Stomach smooth muscle (tissue), 2 donors: ENCODE data around the gene ULK1.
A peak's percentile ranks its signal among the peaks of the same experiment; 100 is the strongest.

Experiments
- H3K27ac ChIP-seq: one replicate; pipeline ENCODE4 v1.7.0; 2013; ENCODE audit warnings: mild to moderate bottlenecking, low read length, inconsistent platforms
- H3K27me3 ChIP-seq, 2 donors: one replicate each; pipeline ENCODE4 v1.7.0; 2013; ENCODE audit warnings: low read length in 2 of 2; ENCODE audit not compliant: insufficient read depth in 2 of 2, control insufficient read depth in 1 of 2
- H3K36me3 ChIP-seq, 2 donors: one replicate each; pipeline ENCODE4 v1.7.0; 2013; ENCODE audit warnings: low read length in 2 of 2; ENCODE audit not compliant: control insufficient read depth in 2 of 2, insufficient read depth in 2 of 2
- H3K4me1 ChIP-seq: one replicate; pipeline ENCODE4 v1.7.0; 2013; ENCODE audit warnings: low read length; ENCODE audit not compliant: control insufficient read depth, insufficient read depth
- H3K4me3 ChIP-seq, 2 donors: one replicate each; pipeline ENCODE4 v1.7.0; 2013; ENCODE audit warnings: low read length in 2 of 2
- H3K9ac ChIP-seq, 2 donors: one replicate each; pipeline ENCODE4 v1.7.0; 2013; ENCODE audit warnings: low read length in 2 of 2, mild to moderate bottlenecking in 1 of 2
- H3K9me3 ChIP-seq, 2 donors: one replicate each; pipeline ENCODE4 v1.7.0; 2013; ENCODE audit warnings: low read length in 2 of 2; ENCODE audit not compliant: control insufficient read depth in 2 of 2
- donor health status: healthy.
- donor health status: Pancreatic carcinoma.

ULK1 gene

DNA sequence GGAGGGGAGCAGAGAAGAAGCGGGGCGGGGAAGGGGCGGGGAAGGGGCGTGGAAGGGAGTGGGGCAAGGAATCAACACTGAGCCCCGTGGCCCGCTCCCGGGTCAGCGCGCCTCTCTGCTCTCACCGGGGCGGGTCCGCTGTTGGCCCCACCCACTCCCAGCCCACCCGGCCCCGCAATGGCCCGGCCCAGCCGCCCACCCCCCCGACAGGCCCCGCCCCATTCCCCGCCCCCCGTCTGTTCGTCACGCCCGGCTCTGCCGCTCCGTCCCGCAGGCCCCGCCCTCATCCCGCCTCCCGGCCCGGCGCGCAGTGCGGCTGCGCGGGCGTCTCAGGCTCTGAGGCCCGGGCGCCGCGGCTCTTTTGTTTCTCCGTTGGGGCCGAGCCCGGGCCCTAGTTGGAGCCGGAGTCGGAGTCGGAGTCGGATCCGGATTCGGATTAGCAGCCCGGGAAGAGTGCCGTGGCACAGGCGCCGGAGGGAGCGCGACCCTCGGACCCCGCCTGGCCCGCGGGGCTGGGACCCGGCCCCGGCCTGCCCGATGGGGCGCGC lies at the start of gene ULK1:
Gene ULK1 (plus strand): TSS at position 310 of the 548 bp plus-strand sequence. CDS start 380 bp downstream, outside the sequence.
- H3K4me1 ChIP-seq: peaks cover 19% of the 10 kb centered on the region
- no peaks in the 10 kb centered on the region for H3K9me3 ChIP-seq
- H3K27me3 ChIP-seq: no peaks in the 10 kb centered on the region
- peaks cover 0 to 2% of the 10 kb centered on the region in 2 donors for H3K36me3 ChIP-seq
- peak within 1 kb of the TSS; percentile 94 to 95 for H3K9ac ChIP-seq
- peak within 1 kb of the TSS; percentile 84 to 85 for H3K4me3 ChIP-seq
- peak within 1 kb of the TSS; percentile 98 for H3K27ac ChIP-seq

DNA sequence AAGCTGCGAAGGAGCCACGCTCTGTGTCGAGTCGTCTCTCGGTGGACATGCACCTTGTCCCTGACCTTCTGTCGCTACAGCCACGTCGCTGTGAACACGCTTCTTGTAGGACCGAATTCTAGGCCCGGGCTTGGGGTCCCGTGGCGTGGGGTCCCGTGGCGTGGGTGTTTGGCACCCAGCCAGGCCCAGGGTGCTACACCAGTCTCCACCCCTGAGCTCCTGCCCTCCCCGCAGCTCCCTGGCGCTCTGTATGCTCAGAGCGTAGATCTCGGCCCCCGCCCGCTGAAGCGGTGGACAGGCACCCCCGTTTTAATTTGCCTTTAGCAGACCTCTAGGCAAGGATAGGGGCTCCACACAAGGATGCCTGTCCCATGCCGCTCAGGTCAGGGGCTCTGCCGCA lies 49.8 kb upstream of the ULK1 start:
- Histone ChIP-seq H3K36me3 (no peaks in the 10 kb centered on the region), H3K9me3 (no peaks in the 10 kb centered on the region), H3K27me3 (no peaks in the 10 kb centered on the region), H3K4me1 (no peaks in the 10 kb centered on the region), H3K27ac (no peak overlapping the region), H3K4me3 (no peak overlapping the region), H3K9ac (no peak overlapping the region)

DNA sequence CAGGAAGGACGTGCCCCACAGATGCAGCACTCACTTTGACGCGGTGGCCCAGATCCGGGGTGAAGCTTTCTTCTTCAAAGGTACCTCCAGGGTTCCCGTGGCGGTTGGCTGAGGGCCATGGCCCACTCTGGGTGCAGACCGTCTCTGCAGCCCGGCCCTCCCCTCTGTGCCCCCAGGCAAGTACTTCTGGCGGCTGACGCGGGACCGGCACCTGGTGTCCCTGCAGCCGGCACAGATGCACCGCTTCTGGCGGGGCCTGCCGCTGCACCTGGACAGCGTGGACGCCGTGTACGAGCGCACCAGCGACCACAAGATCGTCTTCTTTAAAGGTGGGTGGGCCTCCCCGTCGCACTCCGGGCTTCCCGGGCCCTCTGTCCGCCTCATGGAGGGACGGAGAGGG lies 49.3 kb upstream of the ULK1 start:
- Histone ChIP-seq H3K27ac (no peak overlapping the region), H3K4me1 (no peaks in the 10 kb centered on the region), H3K9ac (no peak overlapping the region), H3K9me3 (no peaks in the 10 kb centered on the region), H3K4me3 (no peak overlapping the region), H3K27me3 (no peaks in the 10 kb centered on the region), H3K36me3 (no peaks in the 10 kb centered on the region)

DNA sequence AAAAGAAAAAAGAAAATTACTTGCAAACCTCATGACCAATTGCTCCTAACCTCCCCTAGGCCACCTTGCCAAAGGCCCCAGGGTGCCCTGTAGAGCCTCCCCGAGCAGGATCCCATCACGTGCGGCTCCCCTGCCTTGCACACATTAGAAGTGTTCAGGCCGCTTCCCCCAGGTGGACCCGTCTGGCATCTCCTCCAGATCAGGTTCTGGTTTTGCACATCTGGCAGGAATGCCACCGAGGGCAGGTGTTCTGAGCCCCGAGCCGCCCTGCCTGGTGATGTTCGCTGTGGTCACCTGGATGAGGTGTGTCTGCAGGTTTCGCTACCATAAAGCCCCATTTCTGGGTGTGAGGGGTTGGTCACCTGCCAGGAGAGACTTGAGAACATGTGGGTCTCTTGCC lies 47.0 kb upstream of the ULK1 start:
- Histone ChIP-seq H3K4me1 (peaks cover 9% of the 10 kb centered on the region), H3K4me3 (no peak overlapping the region), H3K36me3 (no peaks in the 10 kb centered on the region), H3K9ac (no peak overlapping the region), H3K27ac (no peak overlapping the region), H3K9me3 (no peaks in the 10 kb centered on the region), H3K27me3 (peaks cover 2 to 5% of the 10 kb centered on the region in 2 donors)

DNA sequence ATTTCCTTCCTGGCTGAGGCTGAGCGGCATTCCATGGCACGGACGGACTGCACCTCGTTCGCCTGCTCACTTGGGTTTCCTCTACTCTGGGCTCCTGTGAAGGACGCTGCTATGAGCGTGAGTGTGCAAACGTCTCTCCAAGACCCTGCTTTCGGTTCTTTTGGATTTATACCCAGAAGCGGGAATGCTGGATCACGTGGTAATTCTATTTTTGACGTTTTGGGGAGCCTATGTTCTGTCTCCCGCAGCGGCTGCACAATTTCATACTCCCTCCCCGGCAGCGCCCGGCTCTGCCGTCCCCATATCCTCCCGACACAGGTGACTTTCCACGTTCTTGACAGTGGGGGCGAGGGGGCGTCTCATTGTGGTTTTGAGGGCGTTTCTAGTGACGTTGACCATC lies 45.7 kb upstream of the ULK1 start:
- Histone ChIP-seq H3K36me3 (no peaks in the 10 kb centered on the region), H3K4me1 (peaks cover 9% of the 10 kb centered on the region), H3K27ac (no peak overlapping the region), H3K9me3 (no peaks in the 10 kb centered on the region), H3K4me3 (no peak overlapping the region), H3K27me3 (peaks cover 4 to 5% of the 10 kb centered on the region in 2 donors), H3K9ac (no peak overlapping the region)

DNA sequence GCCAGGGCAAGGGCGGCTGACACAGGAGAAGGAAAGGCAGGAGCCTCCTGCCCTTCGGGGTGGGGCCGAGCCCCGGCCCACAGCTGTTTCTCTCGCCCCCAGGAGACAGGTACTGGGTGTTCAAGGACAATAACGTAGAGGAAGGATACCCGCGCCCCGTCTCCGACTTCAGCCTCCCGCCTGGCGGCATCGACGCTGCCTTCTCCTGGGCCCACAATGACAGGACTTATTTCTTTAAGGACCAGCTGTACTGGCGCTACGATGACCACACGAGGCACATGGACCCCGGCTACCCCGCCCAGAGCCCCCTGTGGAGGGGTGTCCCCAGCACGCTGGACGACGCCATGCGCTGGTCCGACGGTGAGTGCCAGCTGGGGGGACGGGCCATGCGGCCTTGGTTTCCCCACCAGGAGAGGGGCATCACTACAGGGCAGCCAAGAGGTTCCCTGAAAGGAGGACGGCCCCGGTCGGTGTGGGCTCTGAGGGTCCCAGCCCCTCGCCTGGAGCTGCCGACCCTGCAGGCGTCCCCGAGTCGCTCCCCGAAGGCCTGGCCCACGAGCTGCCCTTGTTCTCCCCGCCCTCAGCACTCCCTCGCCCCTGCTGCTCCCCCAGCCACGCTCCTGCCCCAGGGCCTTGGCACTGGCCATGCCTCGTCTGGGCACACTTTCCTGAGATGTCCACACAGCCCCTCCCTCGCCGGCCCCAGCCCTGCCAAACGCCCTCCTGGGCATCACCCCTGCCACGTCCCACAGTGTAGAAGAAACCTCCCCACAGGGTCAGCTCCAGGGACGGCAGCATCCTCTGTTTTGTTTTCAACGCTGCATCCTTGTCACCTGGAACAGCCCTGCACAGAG lies 44.5 kb upstream of the ULK1 start:
- H3K4me1 ChIP-seq: peaks cover 9% of the 10 kb centered on the region
- no peak overlapping the region for H3K27ac ChIP-seq
- H3K27me3 ChIP-seq: peaks cover 8 to 13% of the 10 kb centered on the region in 2 donors
- H3K4me3 ChIP-seq: no peak overlapping the region
- H3K36me3 ChIP-seq: no peaks in the 10 kb centered on the region
- no peaks in the 10 kb centered on the region for H3K9me3 ChIP-seq
- no peak overlapping the region for H3K9ac ChIP-seq

DNA sequence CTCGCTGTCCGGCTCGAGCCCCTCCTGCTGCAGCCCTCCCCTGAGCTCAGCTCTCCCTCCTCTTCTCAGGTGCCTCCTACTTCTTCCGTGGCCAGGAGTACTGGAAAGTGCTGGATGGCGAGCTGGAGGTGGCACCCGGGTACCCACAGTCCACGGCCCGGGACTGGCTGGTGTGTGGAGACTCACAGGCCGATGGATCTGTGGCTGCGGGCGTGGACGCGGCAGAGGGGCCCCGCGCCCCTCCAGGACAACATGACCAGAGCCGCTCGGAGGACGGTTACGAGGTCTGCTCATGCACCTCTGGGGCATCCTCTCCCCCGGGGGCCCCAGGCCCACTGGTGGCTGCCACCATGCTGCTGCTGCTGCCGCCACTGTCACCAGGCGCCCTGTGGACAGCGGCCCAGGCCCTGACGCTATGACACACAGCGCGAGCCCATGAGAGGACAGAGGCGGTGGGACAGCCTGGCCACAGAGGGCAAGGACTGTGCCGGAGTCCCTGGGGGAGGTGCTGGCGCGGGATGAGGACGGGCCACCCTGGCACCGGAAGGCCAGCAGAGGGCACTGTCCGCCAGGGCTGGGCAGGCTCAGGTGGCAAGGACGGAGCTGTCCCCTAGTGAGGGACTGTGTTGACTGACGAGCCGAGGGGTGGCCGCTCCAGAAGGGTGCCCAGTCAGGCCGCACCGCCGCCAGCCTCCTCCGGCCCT lies 43.4 kb upstream of the ULK1 start:
- Histone ChIP-seq H3K27me3 (peaks cover 14 to 18% of the 10 kb centered on the region in 2 donors), H3K4me1 (peaks cover 9% of the 10 kb centered on the region), H3K4me3 (peak overlapping the region in 1 of 2 donors; percentile 47), H3K27ac (no peak overlapping the region), H3K9ac (no peak overlapping the region), H3K9me3 (no peaks in the 10 kb centered on the region), H3K36me3 (no peaks in the 10 kb centered on the region)

DNA sequence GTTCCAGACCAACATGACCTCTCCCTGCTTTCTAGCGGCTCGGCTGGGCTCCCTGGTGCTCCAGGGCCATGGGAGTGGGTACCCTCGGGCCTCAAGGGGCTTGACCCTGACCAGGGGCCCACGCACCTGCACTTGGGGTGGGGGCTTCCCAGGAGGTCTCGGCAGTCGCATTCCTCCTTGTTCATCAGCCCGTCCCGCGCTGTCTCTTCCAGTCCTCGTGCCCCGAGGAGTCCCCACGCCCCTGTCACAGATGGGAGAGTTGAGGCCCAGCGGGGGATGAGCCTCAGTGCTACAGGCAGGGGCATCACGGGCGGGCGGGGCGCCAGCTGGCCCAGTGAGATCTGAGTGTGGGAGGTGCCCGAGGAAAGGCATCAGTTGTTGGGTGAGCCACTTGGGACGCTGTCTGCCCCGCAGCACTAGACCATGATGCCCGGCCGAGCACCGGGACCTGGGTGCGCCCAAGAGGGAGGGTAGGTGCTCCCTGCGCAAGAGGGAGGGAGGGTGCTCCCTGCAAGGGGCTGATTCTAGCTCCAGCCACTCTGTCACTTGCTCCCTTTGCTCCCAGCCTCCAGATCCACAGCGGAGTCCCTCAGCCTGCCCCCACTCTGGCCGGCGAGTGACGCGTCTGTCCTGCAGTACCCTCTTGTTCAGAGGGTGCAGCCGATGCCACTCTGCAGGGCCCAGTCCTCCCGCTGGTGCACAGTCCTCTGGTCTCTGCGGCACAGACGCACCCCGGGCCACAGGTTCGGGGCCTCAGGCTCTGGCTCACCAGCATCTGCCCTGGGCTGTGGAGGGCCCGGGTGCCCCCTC lies 42.5 kb upstream of the ULK1 start:
- H3K4me3 ChIP-seq: peak overlapping the region in 1 of 2 donors; percentile 47

DNA sequence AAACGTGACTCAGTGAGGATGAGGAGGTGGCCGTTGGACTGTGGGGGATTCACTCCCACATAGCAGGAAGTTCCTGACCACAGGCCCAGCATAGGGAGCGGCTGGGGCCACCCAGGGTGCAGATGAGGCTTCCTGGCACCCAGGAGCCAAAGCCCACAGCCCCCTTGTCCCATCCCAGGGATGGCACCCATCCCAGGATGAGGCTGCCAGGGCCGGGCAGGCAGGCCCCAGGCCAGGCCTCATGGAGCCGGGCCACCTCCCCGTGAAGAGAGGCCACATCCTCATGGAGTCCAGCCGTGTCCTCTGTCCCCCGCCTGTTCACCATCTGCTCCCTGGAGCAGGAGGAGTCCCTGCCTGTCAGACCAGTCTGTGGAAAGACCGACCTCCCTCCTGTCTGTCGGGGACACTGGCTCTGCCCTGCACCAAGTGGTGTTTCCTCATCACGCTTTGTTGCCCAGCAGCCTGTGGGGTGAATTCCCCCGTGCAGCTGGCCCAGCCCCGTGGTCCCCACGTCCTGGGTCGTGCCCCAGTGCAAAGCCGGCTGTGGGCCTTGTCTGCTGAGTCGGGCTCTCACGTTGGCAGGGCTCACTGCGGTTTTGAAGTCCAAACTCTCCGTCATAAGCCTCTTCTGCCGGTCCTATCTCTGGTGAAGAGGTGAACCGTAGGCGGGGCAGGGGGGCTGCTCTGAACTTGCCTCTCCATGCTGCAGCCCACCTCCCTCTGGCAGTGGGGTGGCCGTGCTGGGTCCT lies 41.7 kb upstream of the ULK1 start:
- Histone ChIP-seq H3K27me3 (peaks cover 14 to 18% of the 10 kb centered on the region in 2 donors), H3K4me1 (peaks cover 9% of the 10 kb centered on the region), H3K27ac (no peak overlapping the region), H3K4me3 (no peak overlapping the region), H3K9ac (no peak overlapping the region), H3K9me3 (no peaks in the 10 kb centered on the region), H3K36me3 (no peaks in the 10 kb centered on the region)

More for the DNA sequence above, 42.5 kb upstream of the ULK1 start:
- Histone ChIP-seq H3K9ac (no peak overlapping the region), H3K36me3 (no peaks in the 10 kb centered on the region), H3K9me3 (no peaks in the 10 kb centered on the region), H3K27ac (no peak overlapping the region), H3K27me3 (peaks cover 14 to 18% of the 10 kb centered on the region in 2 donors), H3K4me1 (peaks cover 9% of the 10 kb centered on the region)
